ENCODE measurements around the gene CYB5RL.

The CYB5RL gene, protein sequence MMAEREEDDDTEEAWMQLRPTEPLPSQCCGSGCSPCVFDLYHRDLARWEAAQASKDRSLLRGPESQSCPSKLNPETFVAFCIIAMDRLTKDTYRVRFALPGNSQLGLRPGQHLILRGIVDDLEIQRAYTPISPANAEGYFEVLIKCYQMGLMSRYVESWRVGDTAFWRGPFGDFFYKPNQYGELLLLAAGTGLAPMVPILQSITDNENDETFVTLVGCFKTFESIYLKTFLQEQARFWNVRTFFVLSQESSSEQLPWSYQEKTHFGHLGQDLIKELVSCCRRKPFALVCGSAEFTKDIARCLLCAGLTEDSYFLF

DNA sequence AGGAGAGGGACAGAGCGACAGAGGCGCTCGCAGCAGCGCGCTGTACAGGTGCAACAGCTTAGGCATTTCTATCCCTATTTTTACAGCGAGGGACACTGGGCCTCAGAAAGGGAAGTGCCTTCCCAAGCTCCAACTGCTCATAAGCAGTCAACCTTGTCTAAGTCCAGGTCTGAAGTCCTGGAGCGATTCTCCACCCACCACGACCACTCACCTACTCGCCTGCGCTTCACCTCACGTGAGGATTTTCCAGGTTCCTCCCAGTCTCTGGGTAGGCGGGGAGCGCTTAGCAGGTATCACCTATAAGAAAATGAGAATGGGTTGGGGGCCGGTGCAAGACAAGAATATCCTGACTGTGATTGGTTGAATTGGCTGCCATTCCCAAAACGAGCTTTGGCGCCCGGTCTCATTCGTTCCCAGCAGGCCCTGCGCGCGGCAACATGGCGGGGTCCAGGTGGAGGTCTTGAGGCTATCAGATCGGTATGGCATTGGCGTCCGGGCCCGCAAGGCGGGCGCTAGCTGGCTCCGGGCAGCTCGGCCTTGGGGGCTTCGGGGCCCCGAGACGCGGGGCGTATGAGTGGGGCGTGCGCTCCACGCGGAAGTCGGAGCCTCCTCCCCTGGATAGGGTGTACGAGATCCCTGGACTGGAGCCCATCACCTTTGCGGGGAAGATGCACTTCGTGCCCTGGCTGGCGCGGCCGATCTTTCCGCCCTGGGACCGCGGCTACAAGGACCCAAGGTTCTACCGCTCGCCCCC lies at the start of gene CYB5RL, which contains the start of gene MRPL37:
Gene CYB5RL (minus strand): TSS at position 266 of the 754 bp plus-strand sequence. CDS start 4,414 bp downstream, outside the sequence.
Gene MRPL37 (plus strand): TSS at position 403 of the 754 bp plus-strand sequence. CDS start 77 bp downstream, at position 480.
- TF ChIP-seq, protein P1, sequence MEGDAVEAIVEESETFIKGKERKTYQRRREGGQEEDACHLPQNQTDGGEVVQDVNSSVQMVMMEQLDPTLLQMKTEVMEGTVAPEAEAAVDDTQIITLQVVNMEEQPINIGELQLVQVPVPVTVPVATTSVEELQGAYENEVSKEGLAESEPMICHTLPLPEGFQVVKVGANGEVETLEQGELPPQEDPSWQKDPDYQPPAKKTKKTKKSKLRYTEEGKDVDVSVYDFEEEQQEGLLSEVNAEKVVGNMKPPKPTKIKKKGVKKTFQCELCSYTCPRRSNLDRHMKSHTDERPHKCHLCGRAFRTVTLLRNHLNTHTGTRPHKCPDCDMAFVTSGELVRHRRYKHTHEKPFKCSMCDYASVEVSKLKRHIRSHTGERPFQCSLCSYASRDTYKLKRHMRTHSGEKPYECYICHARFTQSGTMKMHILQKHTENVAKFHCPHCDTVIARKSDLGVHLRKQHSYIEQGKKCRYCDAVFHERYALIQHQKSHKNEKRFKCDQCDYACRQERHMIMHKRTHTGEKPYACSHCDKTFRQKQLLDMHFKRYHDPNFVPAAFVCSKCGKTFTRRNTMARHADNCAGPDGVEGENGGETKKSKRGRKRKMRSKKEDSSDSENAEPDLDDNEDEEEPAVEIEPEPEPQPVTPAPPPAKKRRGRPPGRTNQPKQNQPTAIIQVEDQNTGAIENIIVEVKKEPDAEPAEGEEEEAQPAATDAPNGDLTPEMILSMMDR (IDR thresholded peaks at IDR 0.05) = no peak
- Histone ChIP-seq H3K27me3 (no peaks in the 10 kb centered on the region), H3K9me3 (no peaks in the 10 kb centered on the region), H3K36me3 (peaks cover 7 to 25% (median 19%) of the 10 kb centered on the region in 3 donors), H3K4me1 (peaks cover 0 to 28% (median 16%) of the 10 kb centered on the region in 4 donors), H3K27ac (peak within 1 kb of the TSS; percentile 78 to 79), H3K4me3 (peak within 1 kb of the TSS; percentile 72 to 90)
- peak; percentile 95 for DNase-seq
- intact Hi-C loops (cut with DNase I; ENCODE audit: low total_unique reads) = loop anchor here (2.0 kb wide), 1 partner anchor 289 kb away; no protein-coding TSS in a partner anchor

DNA sequence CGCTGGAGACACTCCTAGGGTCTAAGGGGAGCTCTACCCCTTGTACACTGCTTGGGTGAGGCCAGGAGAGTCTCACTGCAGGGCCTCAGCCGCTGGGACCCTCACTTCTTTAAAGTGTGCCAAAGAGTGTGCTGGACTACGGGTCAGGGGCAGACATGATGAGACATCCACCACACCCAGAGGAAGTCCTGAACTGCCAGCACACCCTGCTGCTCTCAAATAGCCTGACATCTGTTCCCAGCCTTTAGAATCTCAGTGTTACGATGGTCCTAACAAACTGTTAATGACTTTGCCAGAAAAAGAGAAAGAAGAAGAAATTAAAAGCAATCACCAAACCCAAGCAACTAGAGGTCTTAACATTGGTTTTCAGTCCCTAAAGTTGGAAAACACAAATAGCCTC lies 49.1 kb upstream of the CYB5RL start:
- H3K4me3 ChIP-seq = no peak overlapping the region
- H3K27me3 ChIP-seq = no peaks in the 10 kb centered on the region
- H3K36me3 ChIP-seq = peaks cover 17 to 60% (median 37%) of the 10 kb centered on the region in 3 donors
- peak overlapping the region; percentile 10 to 11 for H3K27ac ChIP-seq
- intact Hi-C loops (cut with DNase I; ENCODE audit: low total_unique reads) = no loop called here
- no peak for DNase-seq
- peaks cover 0 to 42% (median 21%) of the 10 kb centered on the region in 4 donors for H3K4me1 ChIP-seq
- TF ChIP-seq, protein P1 (IDR thresholded peaks at IDR 0.05) = no peak
- H3K9me3 ChIP-seq = no peaks in the 10 kb centered on the region

DNA sequence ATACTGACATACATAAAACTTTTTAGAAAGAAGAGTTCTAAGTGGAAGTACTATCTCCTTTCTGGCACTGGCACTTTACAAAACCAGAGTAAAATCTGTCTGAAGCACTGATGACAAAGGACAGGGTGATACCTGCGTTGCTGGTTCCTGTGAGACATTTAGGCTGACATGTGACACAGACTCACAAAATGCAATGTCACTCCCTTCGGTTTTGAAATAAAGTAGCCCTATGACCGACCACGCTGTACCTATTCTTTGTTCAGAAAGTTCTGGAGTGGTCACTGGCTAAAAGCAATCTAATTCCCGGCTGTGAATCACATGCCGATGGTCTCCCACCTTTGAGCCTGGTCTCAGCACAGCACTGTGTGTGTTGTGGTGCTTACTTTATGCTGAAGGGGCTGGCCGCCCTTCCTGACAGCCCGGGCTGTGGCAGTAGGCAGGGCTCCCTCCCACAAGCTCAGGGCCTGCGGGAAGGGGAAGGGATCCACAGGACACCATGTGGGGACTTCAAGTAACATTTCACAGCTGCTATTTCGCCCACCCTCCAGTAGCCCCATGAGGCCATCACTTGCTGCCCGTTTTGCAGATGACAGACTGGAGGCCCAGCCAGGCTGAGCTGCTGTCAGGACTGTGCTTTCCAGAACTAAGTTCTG lies 48.2 kb upstream of the CYB5RL start:
- TF ChIP-seq, protein P1 (IDR thresholded peaks at IDR 0.05) = no peak
- H3K4me3 ChIP-seq = no peak overlapping the region
- H3K4me1 ChIP-seq = peaks cover 0 to 33% (median 14%) of the 10 kb centered on the region in 4 donors
- peaks cover 23 to 68% (median 38%) of the 10 kb centered on the region in 3 donors for H3K36me3 ChIP-seq
- intact Hi-C loops (cut with DNase I; ENCODE audit: low total_unique reads) = no loop called here
- peak overlapping the region; percentile 11 to 32 for H3K27ac ChIP-seq
- no peak for DNase-seq
- H3K27me3 ChIP-seq = no peaks in the 10 kb centered on the region
- no peaks in the 10 kb centered on the region for H3K9me3 ChIP-seq

DNA sequence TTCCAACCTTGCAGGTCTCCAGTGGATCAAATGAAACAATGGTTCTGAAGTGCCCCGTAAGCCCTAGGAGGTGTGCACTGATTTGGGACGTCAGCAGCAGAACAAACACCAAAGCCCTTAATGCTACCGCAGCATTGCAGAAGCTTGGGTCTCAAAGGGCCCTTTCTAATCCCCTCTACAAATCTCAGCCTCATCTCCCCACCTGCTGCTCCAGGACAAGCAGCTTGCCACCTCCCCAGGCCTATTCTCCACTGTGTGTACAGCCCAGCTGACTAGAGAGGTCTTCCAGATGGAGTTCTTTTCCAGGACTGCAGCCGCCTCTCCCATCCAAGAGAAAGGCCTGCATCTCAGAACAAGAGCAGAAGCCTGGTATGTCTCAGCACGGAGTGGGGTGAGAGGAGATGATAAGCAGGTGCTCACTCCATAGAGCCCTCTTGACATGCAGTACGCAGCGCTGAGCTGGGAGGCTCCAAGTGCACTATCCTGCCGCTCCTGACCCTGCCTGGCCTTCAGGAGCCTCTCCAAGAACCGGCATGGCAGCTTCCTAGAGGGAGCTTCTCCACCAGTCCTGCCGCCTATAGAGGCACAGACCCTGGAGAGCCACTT lies 46.4 kb upstream of the CYB5RL start:
- H3K9me3 ChIP-seq = no peaks in the 10 kb centered on the region
- H3K4me3 ChIP-seq = no peak overlapping the region
- intact Hi-C loops (cut with DNase I; ENCODE audit: low total_unique reads) = no loop called here
- TF ChIP-seq, protein P1 (IDR thresholded peaks at IDR 0.05) = no peak
- no peaks in the 10 kb centered on the region for H3K27me3 ChIP-seq
- peaks cover 0 to 43% (median 14%) of the 10 kb centered on the region in 4 donors for H3K4me1 ChIP-seq
- H3K36me3 ChIP-seq = peaks cover 27 to 78% (median 47%) of the 10 kb centered on the region in 3 donors
- peak overlapping the region in 1 of 2 donors; percentile 53 for H3K27ac ChIP-seq
- no peak for DNase-seq

DNA sequence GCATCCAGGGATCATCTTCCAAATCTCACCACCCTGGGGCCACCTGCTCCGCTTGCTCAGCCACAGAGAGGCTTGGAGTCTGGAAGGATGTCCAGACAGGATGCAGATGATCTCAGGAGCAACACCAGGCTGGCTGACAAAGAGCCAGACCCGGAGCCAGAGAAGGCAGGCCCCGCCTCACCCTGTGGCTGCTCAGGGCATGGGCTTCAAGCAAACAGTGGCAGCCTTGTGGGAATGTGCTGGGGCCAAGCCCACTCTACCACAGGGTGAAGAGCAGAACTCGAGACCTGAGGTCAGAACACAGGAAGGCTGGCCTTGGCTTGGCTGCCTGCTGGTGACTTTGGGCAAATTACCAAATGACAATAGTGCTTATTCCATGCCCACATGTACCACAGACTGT lies 45.7 kb upstream of the CYB5RL start:
- no peak for DNase-seq
- Histone ChIP-seq H3K4me3 (no peak overlapping the region), H3K9me3 (no peaks in the 10 kb centered on the region), H3K27ac (peak overlapping the region; percentile 28 to 53), H3K4me1 (peaks cover 0 to 40% (median 13%) of the 10 kb centered on the region in 4 donors), H3K36me3 (peaks cover 26 to 78% (median 47%) of the 10 kb centered on the region in 3 donors), H3K27me3 (no peaks in the 10 kb centered on the region)
- intact Hi-C loops (cut with DNase I; ENCODE audit: low total_unique reads) = no loop called here
- TF ChIP-seq, protein P1 (IDR thresholded peaks at IDR 0.05) = no peak

Data from tibial artery (tissue), 4 donors.